ENCODE results near the gene SORCS2.
A peak's percentile ranks its signal among the peaks of the same experiment; 100 is the strongest.

SORCS2 gene

DNA sequence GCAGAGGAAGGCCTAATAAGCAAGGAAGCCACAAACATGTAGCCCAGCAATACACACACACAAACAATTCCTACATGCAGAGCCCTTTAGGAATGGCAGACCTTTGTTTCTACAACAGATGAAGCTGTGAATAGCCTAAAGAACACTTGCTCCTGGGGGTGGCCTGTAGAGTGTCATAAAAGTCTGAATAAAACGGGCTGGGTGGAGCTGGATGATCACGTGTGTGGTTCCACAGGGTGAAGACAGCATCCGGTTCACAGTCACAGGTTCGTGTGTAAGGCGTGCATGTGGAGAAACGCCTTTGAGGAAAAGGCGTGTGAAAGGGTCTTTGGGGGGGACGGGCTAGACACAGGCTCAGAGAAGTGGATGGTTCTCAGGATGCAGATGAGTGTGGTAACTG is 591.2 kb downstream of the SORCS2 start:
- peak overlapping the region; percentile 62 for H3K27ac Mint-ChIP-seq
- H3K4me3 Mint-ChIP-seq = no peak overlapping the region
- H3K9me3 Mint-ChIP-seq = no peaks in the 10 kb centered on the region
- H3K27me3 Mint-ChIP-seq (ENCODE audit: low read depth) = no peaks in the 10 kb centered on the region
- peaks cover 15% of the 10 kb centered on the region for H3K4me1 Mint-ChIP-seq (ENCODE audit: low read depth)
- no peaks in the 10 kb centered on the region for H3K36me3 Mint-ChIP-seq (ENCODE audit: low read depth)
- DNase-seq (ENCODE audit: low spot score) = no peak

DNA sequence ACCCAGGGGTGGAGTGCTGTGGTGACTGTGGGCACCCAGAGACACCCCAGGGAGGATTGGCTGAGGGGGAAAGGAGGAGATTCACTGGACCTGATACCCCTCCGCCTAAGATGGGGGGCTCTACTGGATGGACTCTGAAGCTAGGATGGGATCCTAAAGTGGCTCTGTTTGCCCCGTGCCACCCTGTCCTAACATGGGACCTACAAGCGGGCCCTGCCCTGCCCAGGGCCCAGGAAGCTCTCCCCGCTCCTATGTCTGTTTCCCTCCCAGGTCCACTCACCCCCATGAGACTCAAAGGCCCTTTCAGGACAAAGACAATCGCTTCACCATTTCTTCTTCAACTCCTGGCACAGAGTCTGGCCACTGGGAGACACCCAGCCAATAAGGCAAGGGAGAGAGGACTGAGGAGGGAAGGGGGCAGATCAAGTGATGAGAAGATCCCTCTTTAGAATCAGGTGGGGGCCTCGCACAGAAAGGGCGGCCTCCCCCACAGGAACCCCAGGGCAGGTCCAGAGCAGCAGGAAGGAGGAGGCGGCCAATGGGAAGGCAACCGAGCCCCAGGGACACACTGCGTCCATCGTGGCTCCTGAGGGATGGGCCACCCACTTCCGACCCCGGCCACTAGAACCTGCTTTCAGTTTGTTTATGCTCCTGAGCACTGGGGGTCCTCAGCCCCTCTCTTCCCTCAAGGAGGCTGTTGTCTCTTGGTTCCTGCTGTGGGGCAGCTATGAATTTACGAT is 592.0 kb downstream of the SORCS2 start:
- no peak overlapping the region for H3K4me3 Mint-ChIP-seq
- H3K4me1 Mint-ChIP-seq (ENCODE audit: low read depth) = peaks cover 11% of the 10 kb centered on the region
- H3K27me3 Mint-ChIP-seq (ENCODE audit: low read depth) = no peaks in the 10 kb centered on the region
- no peak overlapping the region for H3K27ac Mint-ChIP-seq
- no peaks in the 10 kb centered on the region for H3K9me3 Mint-ChIP-seq
- no peak for DNase-seq (ENCODE audit: low spot score)
- H3K36me3 Mint-ChIP-seq (ENCODE audit: low read depth) = no peaks in the 10 kb centered on the region

DNA sequence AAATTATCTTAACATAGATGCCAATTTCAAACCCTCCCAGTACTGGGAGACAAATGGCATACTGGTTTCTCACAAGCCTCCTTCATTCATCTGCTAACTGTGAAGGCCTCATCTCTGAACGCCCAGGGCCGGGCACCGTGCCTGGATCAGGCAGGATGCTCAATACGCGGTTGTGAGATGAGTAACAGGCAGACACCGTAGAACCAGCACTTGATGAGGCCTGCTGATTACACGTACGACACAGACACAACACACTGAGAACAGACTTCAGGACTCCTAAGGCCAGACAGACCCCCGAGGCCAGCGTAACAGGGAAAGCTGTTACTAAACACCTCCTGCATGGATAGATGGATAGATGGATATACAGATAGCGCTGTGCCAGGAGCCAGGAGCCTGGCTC is 592.7 kb downstream of the SORCS2 start:
- no peaks in the 10 kb centered on the region for H3K36me3 Mint-ChIP-seq (ENCODE audit: low read depth)
- H3K27me3 Mint-ChIP-seq (ENCODE audit: low read depth) = no peaks in the 10 kb centered on the region
- H3K4me3 Mint-ChIP-seq = no peak overlapping the region
- DNase-seq (ENCODE audit: low spot score) = no peak
- H3K9me3 Mint-ChIP-seq = no peaks in the 10 kb centered on the region
- H3K4me1 Mint-ChIP-seq (ENCODE audit: low read depth) = peaks cover 11% of the 10 kb centered on the region
- no peak overlapping the region for H3K27ac Mint-ChIP-seq

DNA sequence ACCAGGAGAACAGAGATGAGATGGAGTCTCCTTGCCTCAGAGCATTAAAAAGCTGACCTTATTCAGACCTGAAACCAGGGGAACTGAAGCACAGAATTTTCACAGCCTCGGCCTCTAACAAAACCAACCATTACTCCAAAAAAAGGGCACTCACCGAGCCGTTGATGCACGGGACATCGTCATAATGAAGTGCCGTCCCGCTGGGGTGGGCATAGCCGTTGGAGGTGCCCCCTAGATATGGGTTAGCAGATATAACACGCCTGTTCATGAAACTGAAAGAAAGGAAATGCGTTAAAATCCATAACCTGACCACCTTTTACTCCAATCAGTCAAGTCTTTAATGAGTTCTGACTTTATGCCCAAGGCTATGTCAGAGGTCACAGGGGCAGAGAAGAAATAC is 593.7 kb downstream of the SORCS2 start:
- no peaks in the 10 kb centered on the region for H3K36me3 Mint-ChIP-seq (ENCODE audit: low read depth)
- H3K27ac Mint-ChIP-seq = no peak overlapping the region
- no peak overlapping the region for H3K4me3 Mint-ChIP-seq
- no peaks in the 10 kb centered on the region for H3K27me3 Mint-ChIP-seq (ENCODE audit: low read depth)
- H3K4me1 Mint-ChIP-seq (ENCODE audit: low read depth) = peaks cover 10% of the 10 kb centered on the region
- no peak for DNase-seq (ENCODE audit: low spot score)
- H3K9me3 Mint-ChIP-seq = no peaks in the 10 kb centered on the region

DNA sequence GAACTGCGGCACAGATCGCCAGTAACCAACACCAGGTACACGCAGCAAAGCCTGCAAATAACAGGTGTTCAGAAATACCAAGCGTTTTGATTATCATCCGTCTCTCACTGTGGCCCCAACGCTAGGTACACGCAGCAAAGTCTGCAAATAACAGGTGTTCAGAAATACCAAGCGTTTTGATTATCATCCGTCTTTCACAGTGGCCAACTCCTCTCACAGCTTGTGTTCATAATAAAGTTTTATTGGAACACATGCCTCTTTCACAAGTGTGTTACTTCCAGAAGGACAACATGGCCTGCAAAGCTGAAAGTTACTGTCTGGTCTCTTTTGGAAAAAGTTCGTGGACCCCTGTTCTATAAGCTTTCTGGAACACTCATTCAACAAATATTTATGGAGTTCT is 594.2 kb downstream of the SORCS2 start:
- DNase-seq (ENCODE audit: low spot score) = no peak
- Mint-ChIP-seq H3K27ac (no peak overlapping the region), H3K4me1 (ENCODE audit: low read depth) (peaks cover 8% of the 10 kb centered on the region), H3K4me3 (no peak overlapping the region), H3K27me3 (ENCODE audit: low read depth) (no peaks in the 10 kb centered on the region), H3K9me3 (no peaks in the 10 kb centered on the region), H3K36me3 (ENCODE audit: low read depth) (no peaks in the 10 kb centered on the region)

DNA sequence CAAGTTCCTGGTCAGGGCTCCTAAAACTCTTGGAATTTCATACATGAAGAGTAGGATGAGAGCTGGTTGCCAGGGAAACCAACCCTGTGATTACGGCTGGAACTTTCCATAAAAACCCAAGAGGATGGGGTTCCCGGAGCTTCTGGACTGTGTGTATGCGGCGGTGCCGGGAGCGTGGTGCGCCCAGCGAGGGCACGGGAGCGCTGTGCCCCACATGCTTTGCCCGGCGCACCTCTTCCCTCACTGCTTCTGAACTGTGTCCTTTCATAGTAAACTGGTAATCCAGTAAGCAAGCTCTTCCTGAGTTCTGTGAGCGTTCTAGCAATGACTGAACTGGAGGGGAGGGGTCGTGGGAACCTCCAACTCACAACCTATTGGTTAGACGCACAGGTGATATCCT is 594.7 kb downstream of the SORCS2 start:
- Mint-ChIP-seq H3K9me3 (no peaks in the 10 kb centered on the region), H3K27ac (no peak overlapping the region), H3K36me3 (ENCODE audit: low read depth) (no peaks in the 10 kb centered on the region), H3K4me3 (no peak overlapping the region), H3K27me3 (ENCODE audit: low read depth) (no peaks in the 10 kb centered on the region), H3K4me1 (ENCODE audit: low read depth) (peaks cover 3% of the 10 kb centered on the region)
- no peak for DNase-seq (ENCODE audit: low spot score)

DNA sequence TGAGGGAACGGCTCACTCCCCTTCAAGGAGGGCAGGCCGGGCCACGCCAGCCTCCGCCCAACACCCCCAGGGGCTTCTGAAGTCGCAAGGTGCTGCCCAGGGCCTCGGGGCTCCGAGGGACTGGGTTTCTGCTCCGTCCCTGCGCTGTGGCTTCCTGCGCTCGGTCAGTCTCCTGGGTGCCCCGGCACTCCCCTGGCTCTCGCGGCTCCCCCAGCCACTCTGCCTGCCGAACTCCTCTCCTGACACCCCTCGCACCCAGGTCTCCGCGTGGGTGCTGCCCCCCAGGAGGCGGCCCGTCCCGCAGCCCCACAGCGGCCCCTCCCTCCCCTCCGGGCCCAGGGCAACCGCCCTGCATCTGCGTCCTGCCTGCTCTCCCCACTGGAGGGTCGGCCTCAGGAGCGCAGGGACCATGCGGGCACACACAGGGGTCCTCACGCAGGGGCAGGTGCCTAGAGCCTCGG is 595.4 kb downstream of the SORCS2 start:
- H3K9me3 Mint-ChIP-seq = no peaks in the 10 kb centered on the region
- H3K27me3 Mint-ChIP-seq (ENCODE audit: low read depth) = no peaks in the 10 kb centered on the region
- H3K36me3 Mint-ChIP-seq (ENCODE audit: low read depth) = no peaks in the 10 kb centered on the region
- H3K4me1 Mint-ChIP-seq (ENCODE audit: low read depth) = peaks cover 3% of the 10 kb centered on the region
- no peak overlapping the region for H3K27ac Mint-ChIP-seq
- DNase-seq (ENCODE audit: low spot score) = no peak
- no peak overlapping the region for H3K4me3 Mint-ChIP-seq

DNA sequence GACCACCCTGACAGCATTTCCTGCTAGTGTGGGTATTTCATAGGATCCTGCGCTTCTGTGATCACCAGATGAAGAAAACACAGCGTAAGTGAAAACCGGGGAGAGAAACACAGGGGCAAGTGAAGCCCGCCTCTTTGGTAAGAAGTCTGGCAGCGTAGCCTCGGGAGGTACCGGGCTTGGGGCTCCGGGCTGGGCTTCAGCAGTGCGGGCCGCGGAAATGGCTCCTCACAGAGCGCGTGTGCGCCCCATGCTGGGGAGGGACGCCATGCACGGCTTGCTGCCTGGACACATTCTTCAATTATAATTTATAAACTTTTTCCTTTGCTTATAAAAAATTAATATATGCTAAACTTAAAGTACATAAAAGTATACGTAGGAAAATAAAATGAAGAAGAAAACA is 595.9 kb downstream of the SORCS2 start:
- Mint-ChIP-seq H3K36me3 (ENCODE audit: low read depth) (no peaks in the 10 kb centered on the region), H3K4me3 (no peak overlapping the region)

DNA sequence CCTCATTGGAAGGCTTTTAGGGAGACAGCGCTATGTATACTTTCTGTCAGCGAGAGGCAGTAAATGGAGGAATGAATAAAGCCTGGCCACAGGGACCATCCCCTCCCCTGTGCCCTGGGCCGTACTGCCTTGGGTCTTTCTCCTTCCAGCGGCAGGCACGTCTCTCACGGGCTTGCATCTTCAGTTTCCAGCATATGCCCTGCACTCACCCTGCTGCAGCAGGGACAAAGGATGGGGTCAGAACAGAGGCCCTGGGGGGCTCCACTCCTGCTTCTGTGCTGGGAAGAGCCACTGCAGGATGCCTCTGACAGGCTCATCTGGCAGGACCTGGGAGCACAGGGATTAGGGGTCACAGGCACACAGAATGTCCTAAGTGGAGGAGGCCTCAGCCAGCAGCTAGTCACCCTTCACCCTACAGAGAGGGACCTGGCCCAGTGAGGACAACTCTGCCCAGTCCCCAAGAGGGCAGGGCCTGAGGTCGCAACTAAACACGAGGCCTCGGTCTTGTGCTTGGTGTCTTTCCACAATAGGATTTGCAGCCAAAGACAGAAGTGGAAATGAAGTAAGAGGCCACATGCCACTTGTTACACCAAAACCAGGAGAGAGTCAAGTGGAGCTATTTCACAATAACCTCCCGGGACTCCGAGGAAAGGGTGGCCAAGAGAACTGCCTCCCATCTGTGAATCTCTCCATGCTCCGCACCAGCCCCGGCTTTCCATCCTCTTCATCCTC is 596.5 kb downstream of the SORCS2 start:
- H3K9me3 Mint-ChIP-seq = no peaks in the 10 kb centered on the region

More for the DNA sequence above, 595.9 kb downstream of the SORCS2 start:
- Mint-ChIP-seq H3K27ac (no peak overlapping the region), H3K4me1 (ENCODE audit: low read depth) (peaks cover 3% of the 10 kb centered on the region), H3K27me3 (ENCODE audit: low read depth) (no peaks in the 10 kb centered on the region), H3K9me3 (no peaks in the 10 kb centered on the region)
- no peak for DNase-seq (ENCODE audit: low spot score)

DNA sequence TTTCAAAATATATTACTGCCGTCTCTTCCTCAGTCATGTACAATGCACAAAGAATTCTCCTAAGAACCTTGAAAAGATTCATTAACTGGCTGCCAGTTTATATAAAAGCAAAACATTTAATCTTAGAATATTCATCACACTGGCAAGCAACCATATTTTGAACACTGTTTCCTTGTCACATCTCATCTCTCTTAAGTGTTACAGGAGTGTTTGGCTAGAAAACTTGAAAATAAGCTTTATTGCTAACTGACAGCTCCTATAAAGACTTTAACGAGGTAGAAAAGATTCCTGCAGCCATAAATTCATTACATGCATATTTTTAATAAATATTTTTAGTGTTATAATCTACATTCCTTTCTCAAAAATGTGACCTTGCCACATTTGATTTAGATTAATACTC is 597.7 kb downstream of the SORCS2 start:
- Mint-ChIP-seq H3K27me3 (ENCODE audit: low read depth) (no peaks in the 10 kb centered on the region), H3K27ac (no peak overlapping the region), H3K36me3 (ENCODE audit: low read depth) (no peaks in the 10 kb centered on the region), H3K4me3 (no peak overlapping the region), H3K9me3 (no peaks in the 10 kb centered on the region), H3K4me1 (ENCODE audit: low read depth) (peaks cover 3% of the 10 kb centered on the region)
- no peak for DNase-seq (ENCODE audit: low spot score)

More for the DNA sequence above, 596.5 kb downstream of the SORCS2 start:
- Mint-ChIP-seq H3K36me3 (ENCODE audit: low read depth) (no peaks in the 10 kb centered on the region), H3K4me1 (ENCODE audit: low read depth) (peaks cover 3% of the 10 kb centered on the region), H3K27me3 (ENCODE audit: low read depth) (no peaks in the 10 kb centered on the region), H3K4me3 (no peak overlapping the region), H3K27ac (no peak overlapping the region)
- DNase-seq (ENCODE audit: low spot score) = no peak

DNA sequence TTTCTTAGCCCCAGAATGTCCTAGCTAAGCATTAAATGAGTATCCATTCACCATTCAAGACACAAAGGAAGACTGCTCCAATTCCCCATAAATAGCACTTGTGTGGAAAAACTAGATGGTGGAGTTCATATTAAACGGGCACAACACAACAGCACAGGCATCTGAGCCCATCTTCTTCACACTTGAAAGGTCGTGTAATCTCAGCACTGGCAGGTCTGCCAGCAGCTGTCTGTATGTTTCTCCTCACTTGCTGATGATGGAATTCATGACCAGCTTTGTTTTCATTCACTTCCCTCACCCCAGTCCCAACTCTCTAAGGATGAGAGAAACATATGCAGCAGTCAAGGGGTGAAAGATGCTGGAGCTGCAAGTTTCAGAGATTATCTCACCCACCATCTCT is 598.7 kb downstream of the SORCS2 start:
- Mint-ChIP-seq H3K4me3 (no peak overlapping the region), H3K36me3 (ENCODE audit: low read depth) (no peaks in the 10 kb centered on the region), H3K27me3 (ENCODE audit: low read depth) (no peaks in the 10 kb centered on the region), H3K27ac (no peak overlapping the region), H3K4me1 (ENCODE audit: low read depth) (peaks cover 3% of the 10 kb centered on the region), H3K9me3 (no peaks in the 10 kb centered on the region)
- DNase-seq (ENCODE audit: low spot score) = no peak
